Keratinocyte (primary cell): ENCODE data around the gene PFKP. TPM values are rescaled to one million over a fixed set of nuclear protein-coding genes. Genes with fewer than 3 reads are reported as not detected.

Experiments used
- DNase-seq: peaks from one replicate; pipeline ENCODE4 v3.0.0-alpha.2; 2011; ENCODE audit warnings: low read depth, missing footprints, low spot score
- FAIRE-seq: peaks from 2 replicates; lab custom pipeline; 2011; peaks lifted over from hg19 to GRCh38; lab: Jason Lieb, UNC
- H2AFZ ChIP-seq: 2 replicates; pipeline ENCODE4 v1.6.0; 2012; ENCODE audit warnings: low read length, control low read depth, inconsistent platforms; ENCODE audit not compliant: control insufficient read depth
- H3K27ac ChIP-seq: 2 replicates; pipeline ENCODE4 v1.5.1; 2011; ENCODE audit warnings: low read length; ENCODE audit not compliant: control insufficient read depth, insufficient read depth
- H3K27me3 ChIP-seq: 3 replicates; pipeline ENCODE4 v1.6.0; 2011; ENCODE audit warnings: low read length; ENCODE audit not compliant: control insufficient read depth, insufficient read depth; ENCODE audit errors: extremely low read depth
- H3K36me3 ChIP-seq, 2 experiments: 2 replicates in 1 of 2; 3 replicates in 1 of 2; pipeline ENCODE4 v1.5.1; 2011; ENCODE audit warnings: low read length in 2 of 2, mild to moderate bottlenecking in 1 of 2; ENCODE audit not compliant: control insufficient read depth in 2 of 2, insufficient read depth in 2 of 2; ENCODE audit errors: extremely low read depth in 1 of 2
- H3K4me1 ChIP-seq: 3 replicates; pipeline ENCODE4 v1.5.1; 2011; ENCODE audit warnings: low read length; ENCODE audit not compliant: control insufficient read depth, insufficient read depth; ENCODE audit errors: extremely low read depth
- H3K4me2 ChIP-seq: 3 replicates; pipeline ENCODE4 v1.6.0; 2011; ENCODE audit warnings: low read depth, low read length; ENCODE audit not compliant: control insufficient read depth, insufficient read depth; ENCODE audit errors: extremely low read depth
- H3K4me3 ChIP-seq, 3 experiments: fragments of 200-600 bp in 1 of 3; sonication (generic) in 1 of 3; 2 replicates in 2 of 3; 3 replicates in 1 of 3; pipeline ENCODE4 v1.5.1; 2011 to 2016; ENCODE audit warnings: low read length in 3 of 3, mild to moderate bottlenecking in 3 of 3, control low read depth in 2 of 3, inconsistent platforms in 1 of 3, low read depth in 1 of 3, mixed read lengths in 1 of 3, mixed run types in 1 of 3, moderate library complexity in 1 of 3; ENCODE audit not compliant: control insufficient read depth in 2 of 3, insufficient read depth in 2 of 3; ENCODE audit errors: extremely low read depth in 1 of 3
- H3K79me2 ChIP-seq: 2 replicates; pipeline ENCODE4 v1.6.0; 2012; ENCODE audit warnings: low read length; ENCODE audit not compliant: control insufficient read depth, insufficient read depth
- H3K9ac ChIP-seq: 3 replicates; pipeline ENCODE4 v1.6.0; 2011; ENCODE audit warnings: low read length; ENCODE audit not compliant: control insufficient read depth, insufficient read depth; ENCODE audit errors: extremely low read depth
- H3K9me1 ChIP-seq: 3 replicates; pipeline ENCODE4 v1.6.0; 2011; ENCODE audit warnings: low read length; ENCODE audit not compliant: control insufficient read depth, insufficient read depth; ENCODE audit errors: extremely low read depth
- H3K9me3 ChIP-seq: 2 replicates; pipeline ENCODE4 v1.5.1; 2012; ENCODE audit warnings: low read depth, low read length; ENCODE audit not compliant: control insufficient read depth
- H4K20me1 ChIP-seq: 3 replicates; pipeline ENCODE4 v1.6.0; 2011; ENCODE audit warnings: low read length; ENCODE audit not compliant: control insufficient read depth, insufficient read depth; ENCODE audit errors: extremely low read depth
- EZH2 ChIP-seq: IDR thresholded peaks from one replicate; pipeline ENCODE4 v1.6.1; 2012; ENCODE audit warnings: inconsistent platforms, mild to moderate bottlenecking, low read length, moderate library complexity
- dilution Hi-C: fragments of 300-500 bp; cut with MboI; formaldehyde crosslinking; loops from one replicate; pipeline ENCODE4 v1.7.0; 2020; ENCODE audit warnings: low sequenced_read_pairs; ENCODE audit not compliant: extremely low pct_ligation_motif_present
- polyA plus RNA-seq, 5 experiments: library from polyadenylated mRNA; depleted of rRNA in 3 of 5; stranded (reverse) in 3 of 5; stranded (forward) in 1 of 5; unstranded in 1 of 5; fragments of >200 nt; gene quantifications; 1 replicate in 1 of 5; 2 replicates in 3 of 5; 3 replicates in 1 of 5; pipeline versions ENCODE4 v1.2.1 to v1.2.3, GENCODE V29; 2011 to 2012; ENCODE audit warnings: missing spikeins in 2 of 5, low read depth in 1 of 5, low replicate concordance in 1 of 5
- TF ChIP-seq, protein P1 (sequence below), 3 experiments: IDR thresholded peaks in 1 of 3; conservative IDR thresholded peaks in 1 of 3; optimal IDR thresholded peaks in 1 of 3; 2 replicates in 2 of 3; 3 replicates in 1 of 3; pipeline versions ENCODE3 to v1.5.1; 2011; ENCODE audit warnings: low read length in 3 of 3, mild to moderate bottlenecking in 3 of 3, moderate library complexity in 2 of 3, control low read depth in 1 of 3, inconsistent platforms in 1 of 3; ENCODE audit not compliant: insufficient read depth in 2 of 3; ENCODE audit errors: extremely low read depth in 1 of 3

Gene PFKP
- polyA plus RNA-seq, 1 donor (not counting 4 experiments of a cell fraction or from before 2014, with no cell fraction given), result 117 TPM

DNA sequence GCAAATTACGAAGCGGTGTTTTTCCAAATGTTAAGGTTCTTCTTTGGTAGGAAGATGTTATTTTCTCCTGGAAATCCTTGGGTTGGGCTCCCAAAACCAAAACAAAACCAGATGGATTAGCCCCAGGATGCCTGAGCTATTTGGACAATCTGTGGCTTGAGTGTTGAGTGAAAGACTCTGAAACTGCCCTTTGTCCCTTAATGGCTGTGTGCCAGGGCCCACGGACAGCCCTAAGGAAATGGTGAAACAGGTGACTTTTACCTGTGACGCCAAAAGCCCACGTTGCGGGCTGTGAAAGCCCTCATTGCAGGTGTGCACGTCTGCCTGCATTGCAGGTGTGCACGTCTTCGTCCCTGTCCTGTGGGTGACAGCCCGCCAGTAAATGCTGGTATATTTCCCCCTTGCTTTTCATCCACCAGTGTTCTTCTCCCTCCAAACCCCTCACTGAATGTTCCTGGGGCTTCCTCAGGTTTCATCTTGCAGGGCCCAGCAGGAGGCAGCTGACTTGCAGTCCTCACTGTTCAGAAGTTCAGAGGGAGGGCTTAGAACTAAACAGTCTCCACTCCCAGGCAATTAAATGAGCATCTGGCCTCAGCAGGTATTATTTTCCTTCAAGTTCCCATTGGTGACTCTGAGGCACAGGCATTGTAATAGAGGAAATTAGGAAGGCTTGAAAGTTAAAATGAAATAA lies 10.7 kb downstream of the PFKP start:
- FAIRE-seq, result no peak
- H4K20me1 ChIP-seq, result peaks cover 15% of the 10 kb centered on the region
- H3K36me3 ChIP-seq, result peaks cover 16 to 30% of the 10 kb centered on the region in 2 experiments
- no peaks in the 10 kb centered on the region for H3K9me1 ChIP-seq
- no peak overlapping the region for H3K4me3 ChIP-seq
- DNase-seq, result no peak
- H3K4me1 ChIP-seq, result peaks cover 16% of the 10 kb centered on the region
- H3K27me3 ChIP-seq, result no peaks in the 10 kb centered on the region
- H2AFZ ChIP-seq, result no peak overlapping the region
- TF ChIP-seq EZH2, result no peak
- TF ChIP-seq, protein P1, sequence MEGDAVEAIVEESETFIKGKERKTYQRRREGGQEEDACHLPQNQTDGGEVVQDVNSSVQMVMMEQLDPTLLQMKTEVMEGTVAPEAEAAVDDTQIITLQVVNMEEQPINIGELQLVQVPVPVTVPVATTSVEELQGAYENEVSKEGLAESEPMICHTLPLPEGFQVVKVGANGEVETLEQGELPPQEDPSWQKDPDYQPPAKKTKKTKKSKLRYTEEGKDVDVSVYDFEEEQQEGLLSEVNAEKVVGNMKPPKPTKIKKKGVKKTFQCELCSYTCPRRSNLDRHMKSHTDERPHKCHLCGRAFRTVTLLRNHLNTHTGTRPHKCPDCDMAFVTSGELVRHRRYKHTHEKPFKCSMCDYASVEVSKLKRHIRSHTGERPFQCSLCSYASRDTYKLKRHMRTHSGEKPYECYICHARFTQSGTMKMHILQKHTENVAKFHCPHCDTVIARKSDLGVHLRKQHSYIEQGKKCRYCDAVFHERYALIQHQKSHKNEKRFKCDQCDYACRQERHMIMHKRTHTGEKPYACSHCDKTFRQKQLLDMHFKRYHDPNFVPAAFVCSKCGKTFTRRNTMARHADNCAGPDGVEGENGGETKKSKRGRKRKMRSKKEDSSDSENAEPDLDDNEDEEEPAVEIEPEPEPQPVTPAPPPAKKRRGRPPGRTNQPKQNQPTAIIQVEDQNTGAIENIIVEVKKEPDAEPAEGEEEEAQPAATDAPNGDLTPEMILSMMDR (optimal IDR thresholded peaks at IDR 0.05 in 1 of 3, IDR thresholded peaks at IDR 0.05 in 1 of 3, conservative IDR thresholded peaks at IDR 0.05 in 1 of 3; ENCODE audit: extremely low read depth in 1 of 3, insufficient read depth in 2 of 3, low read length in 3 of 3), result no peak
- dilution Hi-C loops, result no loop called here
- H3K9ac ChIP-seq, result no peak overlapping the region
- peaks cover 89% of the 10 kb centered on the region for H3K79me2 ChIP-seq
- H3K27ac ChIP-seq, result no peak overlapping the region
- H3K9me3 ChIP-seq, result no peaks in the 10 kb centered on the region
- no peak overlapping the region for H3K4me2 ChIP-seq

DNA sequence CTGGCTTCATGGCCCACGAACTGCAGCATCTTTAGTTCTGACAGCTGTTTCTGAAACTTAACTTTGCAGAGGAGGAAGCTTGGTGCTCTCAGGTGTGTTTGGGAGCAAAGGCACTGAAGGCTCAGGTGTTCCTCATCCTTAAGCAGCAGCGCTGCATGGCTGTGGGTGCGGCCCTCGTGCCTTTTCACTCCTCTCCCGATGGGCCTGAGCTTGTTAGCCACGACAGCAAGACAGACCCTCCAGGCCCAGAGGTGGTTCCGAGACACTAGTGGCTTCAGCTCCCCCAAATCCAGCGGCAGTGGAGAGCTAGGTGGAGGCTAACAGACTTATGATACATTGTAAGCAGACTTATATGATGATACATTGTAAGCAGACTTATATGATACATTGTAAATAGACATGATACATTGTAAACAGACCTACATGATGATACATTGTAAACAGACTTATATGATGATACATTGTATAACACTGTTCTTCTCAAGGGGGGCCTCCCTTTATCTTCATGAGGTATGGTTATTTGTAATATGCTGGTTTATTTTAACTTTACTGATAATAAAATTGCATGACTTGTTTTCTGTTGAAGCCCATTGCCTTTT lies 14.1 kb downstream of the PFKP start:
- H3K4me2 ChIP-seq, result no peak overlapping the region
- peaks cover 81% of the 10 kb centered on the region for H3K79me2 ChIP-seq
- no peaks in the 10 kb centered on the region for H3K9me1 ChIP-seq
- no peak overlapping the region for H2AFZ ChIP-seq
- DNase-seq (no peak), FAIRE-seq (no peak)
- no peak overlapping the region for H3K27ac ChIP-seq
- no peaks in the 10 kb centered on the region for H3K4me1 ChIP-seq
- peaks cover 8% of the 10 kb centered on the region for H4K20me1 ChIP-seq
- no peak overlapping the region for H3K4me3 ChIP-seq
- dilution Hi-C loops, result no loop called here
- peaks cover 17 to 26% of the 10 kb centered on the region in 2 experiments for H3K36me3 ChIP-seq
- H3K27me3 ChIP-seq, result no peaks in the 10 kb centered on the region
- no peaks in the 10 kb centered on the region for H3K9me3 ChIP-seq
- TF ChIP-seq EZH2, result no peak
- H3K9ac ChIP-seq, result no peak overlapping the region
